ENCODE measurements around the gene MORN4. TPM values are rescaled to one million over a fixed set of nuclear protein-coding genes. Genes with fewer than 3 reads are reported as not detected.

Gene MORN4
- total RNA-seq, 1 experiment from 2014 or later, result 2.9 TPM

DNA sequence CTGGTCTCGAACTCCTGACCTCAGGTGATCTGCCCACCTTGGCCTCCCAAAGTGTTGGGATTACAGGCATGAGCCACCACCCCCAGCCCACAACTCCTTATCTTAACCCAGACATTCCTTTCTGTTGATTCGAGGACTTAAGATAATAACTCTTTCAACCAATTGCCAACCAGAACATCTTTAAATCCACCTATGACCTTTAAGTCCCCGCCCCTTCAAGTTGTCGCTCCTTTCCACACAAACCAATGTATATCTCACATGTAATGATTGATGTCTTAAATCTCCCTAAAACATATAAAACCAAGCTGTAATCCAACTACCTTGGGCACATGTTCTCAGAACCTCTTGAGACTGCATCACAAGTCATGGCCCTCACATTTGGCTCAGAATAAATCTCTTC is 68.5 kb downstream of the MORN4 start:
- Histone ChIP-seq H3K4me1 (peaks cover under 1% of the 10 kb centered on the region), H3K36me3 (no peaks in the 10 kb centered on the region), H3K9me3 (replicated peaks) (peaks cover 5% of the 10 kb centered on the region; the same call in 1 of the 2 replicates), H3K27me3 (no peaks in the 10 kb centered on the region), H3K4me3 (no peak overlapping the region), H3K27ac (no peak overlapping the region)
- no peak for DNase-seq

Other genes starting within 250 kb of the MORN4 start
- 24.2 and 26.8 TPM in 2 replicates for gene RRP12, start 232.2 kb downstream of the MORN4 start, total RNA-seq (2014; rRNA removed; shearing (Covaris generic))
- 515 and 519 TPM in 2 replicates for gene PGAM1, start 207.3 kb downstream of the MORN4 start, total RNA-seq (2014; rRNA removed; shearing (Covaris generic))
- gene EXOSC1, start 187.5 kb downstream of the MORN4 start, total RNA-seq (2014; rRNA removed; shearing (Covaris generic)), result 46.9 and 51.4 TPM in 2 replicates
- gene ZDHHC16, start 187.3 kb downstream of the MORN4 start, total RNA-seq (2014; rRNA removed; shearing (Covaris generic)), result 50.4 and 53.3 TPM in 2 replicates
- 77.3 and 83.7 TPM in 2 replicates for gene MMS19, start 135.1 kb downstream of the MORN4 start, total RNA-seq (2014; rRNA removed; shearing (Covaris generic))
- 13.9 and 14.3 TPM in 2 replicates for gene UBTD1, start 134.6 kb downstream of the MORN4 start, total RNA-seq (2014; rRNA removed; shearing (Covaris generic))
- 0.26 and 0.51 TPM in 2 replicates for gene ANKRD2, start 60.7 kb downstream of the MORN4 start, total RNA-seq (2014; rRNA removed; shearing (Covaris generic))
- 1.7 and 3.5 TPM in 2 replicates for gene HOGA1, start 49.1 kb downstream of the MORN4 start, total RNA-seq (2014; rRNA removed; shearing (Covaris generic))
- gene C10orf62, start 43.8 kb downstream of the MORN4 start, total RNA-seq (2014; rRNA removed; shearing (Covaris generic)), result 0.75 and 0.84 TPM in 2 replicates
- gene PI4K2A, start 7.2 kb upstream of the MORN4 start, total RNA-seq (2014; rRNA removed; shearing (Covaris generic)), result 19.4 and 20.1 TPM in 2 replicates
- gene AVPI1, start 53.7 kb upstream of the MORN4 start, total RNA-seq (2014; rRNA removed; shearing (Covaris generic)), result 11.2 and 14.4 TPM in 2 replicates
- 29.8 and 30.4 TPM in 2 replicates for gene MARVELD1, start 80.2 kb upstream of the MORN4 start, total RNA-seq (2014; rRNA removed; shearing (Covaris generic))
- gene ZFYVE27, start 103.6 kb upstream of the MORN4 start, total RNA-seq (2014; rRNA removed; shearing (Covaris generic)), result 20.7 and 27.1 TPM in 2 replicates
- gene SFRP5, start 138.5 kb upstream of the MORN4 start, total RNA-seq (2014; rRNA removed; shearing (Covaris generic)), result not detected in 2 replicates
- gene GOLGA7B, start 216.3 kb upstream of the MORN4 start, total RNA-seq (2014; rRNA removed; shearing (Covaris generic)), result 0.35 and 0.93 TPM in 2 replicates